Colonic mucosa (tissue), 4 donors: ENCODE measurements around the gene MPP3. TPM values are rescaled to one million over a fixed set of nuclear protein-coding genes. Genes with fewer than 3 reads are reported as not detected.
"Not testable (repeated sequence)": the region's sequence is repeated elsewhere in the genome, so short reads cannot be mapped to it uniquely, and the experiment has no call there.

Experiments
- DNase-seq: peaks from one replicate; pipeline ENCODE4 v3.0.0-alpha.2; 2020
- H3K27ac ChIP-seq: fragments of 200-600 bp; one replicate; pipeline ENCODE4 v1.8.0; 2021
- H3K27me3 ChIP-seq: fragments of 200-600 bp; one replicate; pipeline ENCODE4 v1.8.0; 2021
- H3K36me3 ChIP-seq: fragments of 200-600 bp; one replicate; pipeline ENCODE4 v1.8.0; 2021
- H3K4me1 ChIP-seq: fragments of 200-600 bp; one replicate; pipeline ENCODE4 v1.8.0; 2021; ENCODE audit warnings: mild to moderate bottlenecking
- H3K4me3 ChIP-seq: fragments of 200-600 bp; one replicate; pipeline ENCODE4 v1.8.0; 2021
- H3K9ac ChIP-seq, 2 donors: one replicate each; pipeline ENCODE4 v1.7.0; 2013; ENCODE audit warnings: control low read depth in 2 of 2, low read depth in 2 of 2, low read length in 2 of 2
- H3K9me3 ChIP-seq: fragments of 200-600 bp; one replicate; pipeline ENCODE4 v1.8.0; 2021
- intact Hi-C: fragments of 100-400 bp; cut with DNase I; formaldehyde crosslinking; loops from one replicate; pipeline ENCODE4 v1.14.1; 2022
- total RNA-seq, 2 donors: library from RNA; stranded (reverse); fragmentation: NEBNext Ultra II Directional in 1 of 2; extraction: Animal tissue kit (Norgen Biotek cat#: 25700) in 1 of 2; gene quantifications; one replicate each; pipeline ENCODE4 v1.2.1, GENCODE V29; 2021
- TF ChIP-seq, protein P1 (sequence below): fragments of 200-600 bp; IDR thresholded peaks from one replicate; pipeline ENCODE4 v1.8.0; 2022; ENCODE audit warnings: antibody characterized with exemption, mild to moderate bottlenecking
- donor health status: healthy.
- donor health status: DM: no; HTN: no; CAD: no.
- donor health status: DM: no; HTN: no; CAD: no.

MPP3 gene
- total RNA-seq, 2 donors from 2014 or later, result 1.9 to 3.1 TPM

DNA sequence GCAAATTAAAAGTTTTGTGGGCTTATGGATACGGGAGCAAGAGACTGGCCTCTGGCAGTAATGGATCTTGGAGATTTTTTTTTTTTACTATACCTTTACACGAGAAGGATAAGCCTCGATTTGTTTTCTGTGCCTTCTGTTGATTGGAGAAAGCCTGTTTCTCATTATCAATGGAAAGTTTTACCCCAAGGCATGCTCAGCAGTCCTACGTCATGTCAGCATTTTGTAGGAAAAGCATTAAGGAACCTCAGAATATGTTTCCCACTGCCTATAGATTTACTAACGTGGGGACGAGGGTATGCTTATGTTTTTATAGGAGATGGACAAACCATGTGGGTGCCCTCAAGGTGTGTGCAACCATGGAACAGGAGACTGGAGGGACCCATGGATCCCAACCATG is 40.9 kb upstream of the MPP3 start:
- Histone ChIP-seq H3K4me1 (peaks cover 5% of the 10 kb centered on the region), H3K4me3 (no peak overlapping the region), H3K27me3 (no peaks in the 10 kb centered on the region), H3K27ac (peak overlapping the region; percentile 57), H3K9me3 (no peaks in the 10 kb centered on the region), H3K36me3 (no peaks in the 10 kb centered on the region), H3K9ac (peak overlapping the region in 1 of 2 donors; percentile 77)
- TF ChIP-seq, protein P1, sequence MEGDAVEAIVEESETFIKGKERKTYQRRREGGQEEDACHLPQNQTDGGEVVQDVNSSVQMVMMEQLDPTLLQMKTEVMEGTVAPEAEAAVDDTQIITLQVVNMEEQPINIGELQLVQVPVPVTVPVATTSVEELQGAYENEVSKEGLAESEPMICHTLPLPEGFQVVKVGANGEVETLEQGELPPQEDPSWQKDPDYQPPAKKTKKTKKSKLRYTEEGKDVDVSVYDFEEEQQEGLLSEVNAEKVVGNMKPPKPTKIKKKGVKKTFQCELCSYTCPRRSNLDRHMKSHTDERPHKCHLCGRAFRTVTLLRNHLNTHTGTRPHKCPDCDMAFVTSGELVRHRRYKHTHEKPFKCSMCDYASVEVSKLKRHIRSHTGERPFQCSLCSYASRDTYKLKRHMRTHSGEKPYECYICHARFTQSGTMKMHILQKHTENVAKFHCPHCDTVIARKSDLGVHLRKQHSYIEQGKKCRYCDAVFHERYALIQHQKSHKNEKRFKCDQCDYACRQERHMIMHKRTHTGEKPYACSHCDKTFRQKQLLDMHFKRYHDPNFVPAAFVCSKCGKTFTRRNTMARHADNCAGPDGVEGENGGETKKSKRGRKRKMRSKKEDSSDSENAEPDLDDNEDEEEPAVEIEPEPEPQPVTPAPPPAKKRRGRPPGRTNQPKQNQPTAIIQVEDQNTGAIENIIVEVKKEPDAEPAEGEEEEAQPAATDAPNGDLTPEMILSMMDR, result no peak
- intact Hi-C loops, result no loop called here
- no peak for DNase-seq

DNA sequence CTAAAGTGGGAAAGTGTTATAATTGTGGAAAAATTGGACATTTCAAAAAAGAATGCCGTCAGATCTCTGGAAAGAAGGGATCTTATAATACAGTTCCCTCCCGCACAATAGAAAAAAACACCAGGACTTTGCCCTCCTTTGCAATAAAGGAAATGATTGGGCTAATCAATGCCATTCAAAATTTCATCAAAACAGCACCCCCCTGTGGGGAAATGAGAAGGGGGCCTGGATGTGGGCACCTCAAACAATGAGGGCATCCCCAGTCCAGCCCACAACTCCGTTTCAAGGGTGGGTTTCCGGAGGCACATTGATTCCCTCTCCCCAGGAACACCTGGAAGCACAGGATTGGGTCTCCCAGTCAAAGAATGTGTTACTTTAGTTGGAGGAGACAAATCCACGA is 40.1 kb upstream of the MPP3 start:
- H3K4me1 ChIP-seq, result no peaks in the 10 kb centered on the region
- H3K4me3 ChIP-seq, result no peak overlapping the region
- peak overlapping the region in 1 of 2 donors; percentile 51 for H3K9ac ChIP-seq
- intact Hi-C loops, result no loop called here
- DNase-seq, result peak; percentile 27
- TF ChIP-seq, protein P1, result no peak
- peak overlapping the region; percentile 57 for H3K27ac ChIP-seq
- H3K9me3 ChIP-seq, result no peaks in the 10 kb centered on the region
- H3K27me3 ChIP-seq, result no peaks in the 10 kb centered on the region
- H3K36me3 ChIP-seq, result no peaks in the 10 kb centered on the region

DNA sequence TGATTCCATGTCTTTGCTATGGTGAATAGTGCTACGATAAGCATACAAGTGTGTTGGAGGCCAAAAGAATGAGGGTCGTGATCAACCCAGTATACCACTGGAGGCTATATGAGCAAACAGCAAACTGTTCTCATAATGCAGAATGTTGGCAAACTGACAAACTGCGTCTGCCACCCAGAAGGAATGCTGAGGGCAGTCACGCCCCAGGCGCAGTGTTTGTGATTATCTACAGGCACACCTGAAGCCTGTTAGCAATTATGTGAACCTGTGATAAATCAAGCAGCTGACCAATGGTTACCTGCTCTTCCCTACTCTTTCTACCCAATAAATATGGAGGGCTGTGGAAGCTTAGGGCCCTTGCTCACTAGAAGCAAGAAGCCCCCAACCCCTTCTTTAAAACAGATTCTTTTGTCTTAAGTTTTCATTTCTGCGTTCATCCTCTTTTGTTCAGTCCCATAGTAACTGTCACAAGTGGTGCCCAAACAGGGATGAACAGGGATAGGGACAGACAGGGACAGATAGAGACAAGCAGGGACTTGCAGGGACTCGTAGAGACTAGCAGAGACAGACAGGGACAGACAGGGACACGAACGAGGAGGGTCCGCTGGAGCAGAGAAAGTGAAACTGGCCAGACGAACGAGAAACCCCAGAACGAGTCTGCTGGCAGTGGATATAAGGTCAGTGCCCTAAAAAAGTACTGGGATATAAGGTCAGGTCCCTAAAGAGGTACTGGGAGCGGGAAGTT is 39.2 kb upstream of the MPP3 start:
- H3K4me3 ChIP-seq, result no peak overlapping the region
- TF ChIP-seq, protein P1, result no peak
- peak overlapping the region in 1 of 2 donors; percentile 81 for H3K9ac ChIP-seq
- H3K9me3 ChIP-seq, result no peaks in the 10 kb centered on the region
- no peaks in the 10 kb centered on the region for H3K36me3 ChIP-seq
- peak; percentile 78 for DNase-seq
- no peaks in the 10 kb centered on the region for H3K27me3 ChIP-seq
- H3K4me1 ChIP-seq, result no peaks in the 10 kb centered on the region
- peak overlapping the region; percentile 0 for H3K27ac ChIP-seq
- intact Hi-C loops, result no loop called here

DNA sequence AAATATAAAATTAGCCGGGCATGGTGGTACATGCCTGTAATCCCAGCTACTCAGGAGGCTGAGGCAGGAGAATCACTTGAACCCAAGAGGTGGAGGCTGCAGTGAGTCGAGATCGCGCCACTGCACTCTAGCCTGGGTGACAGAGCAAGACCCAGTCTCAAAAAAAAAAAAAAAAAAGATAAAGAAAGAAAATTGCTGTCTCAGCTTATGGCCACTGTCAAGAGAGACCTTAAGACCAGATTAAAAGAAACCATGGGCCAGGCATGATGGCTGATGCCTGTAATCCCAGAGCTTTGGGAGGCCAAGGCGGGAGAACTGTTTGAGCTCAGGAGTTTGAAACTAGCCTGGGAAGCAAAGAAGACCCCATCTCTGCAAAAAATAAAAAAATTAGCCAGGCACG is 36.1 kb upstream of the MPP3 start:
- H3K9me3 ChIP-seq, DNase-seq, H3K27ac ChIP-seq, H3K27me3 ChIP-seq, H3K9ac ChIP-seq, H3K4me1 ChIP-seq, H3K36me3 ChIP-seq, H3K4me3 ChIP-seq, intact Hi-C loops: not testable (repeated sequence)

DNA sequence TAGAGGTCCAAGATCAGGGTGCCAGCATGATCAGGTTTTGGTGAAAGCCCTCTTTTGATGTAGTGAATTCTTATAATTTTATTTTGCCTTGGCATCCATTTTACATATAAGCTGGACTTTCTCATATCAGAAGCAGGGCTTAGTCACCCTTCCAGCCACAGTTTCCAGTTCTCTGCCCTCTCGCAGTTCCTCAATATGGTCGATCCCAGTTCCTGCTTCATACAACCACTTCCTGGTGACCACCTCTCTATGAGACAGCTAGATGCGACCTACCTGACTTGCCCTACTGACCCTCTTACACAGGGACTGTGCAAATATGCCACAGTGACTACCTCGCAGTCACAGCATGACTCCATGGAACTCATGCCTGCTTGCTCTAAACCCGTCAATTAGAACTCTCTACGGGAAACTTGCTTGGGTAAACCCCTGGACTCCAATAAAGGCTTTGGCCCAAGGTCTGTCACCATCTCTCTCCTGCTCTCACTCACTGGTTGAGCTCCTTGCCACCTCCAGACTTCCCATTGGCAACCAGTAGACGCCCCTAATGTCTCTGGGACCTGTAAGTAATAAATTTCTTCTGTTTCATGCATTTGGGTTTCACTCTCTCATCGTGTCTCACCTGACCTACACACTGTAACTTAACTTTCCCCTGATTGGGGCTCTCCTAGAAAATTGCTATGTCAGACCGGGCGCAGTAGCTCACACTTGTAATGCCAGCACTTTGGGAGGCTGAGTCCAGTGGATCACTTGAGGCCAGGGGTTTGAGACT is 35.5 kb upstream of the MPP3 start:
- intact Hi-C loops, result no loop called here
- no peaks in the 10 kb centered on the region for H3K36me3 ChIP-seq
- TF ChIP-seq, protein P1, result no peak
- H3K9ac ChIP-seq, result no peak overlapping the region
- no peaks in the 10 kb centered on the region for H3K9me3 ChIP-seq
- H3K27ac ChIP-seq, result no peak overlapping the region
- H3K4me1 ChIP-seq, result no peaks in the 10 kb centered on the region
- no peaks in the 10 kb centered on the region for H3K27me3 ChIP-seq
- DNase-seq, result no peak
- no peak overlapping the region for H3K4me3 ChIP-seq
